ENCODE measurements around the gene MTRR. TPM values are rescaled to one million over a fixed set of nuclear protein-coding genes. Genes with fewer than 3 reads are reported as not detected.

MTRR gene
- total RNA-seq, 1 experiment from 2014 or later = 57.8 TPM

GRCh38 chr5:7868427-7868772 is 548 bp upstream of the MTRR start:
- Histone ChIP-seq H3K27me3 (ENCODE audit: control insufficient read depth, insufficient read depth, low read length) (no peaks in the 10 kb centered on the region), H3K27ac (ENCODE audit: low read length) (peak overlapping the region; percentile 94), H3K9me3 (ENCODE audit: control insufficient read depth, insufficient read depth, low read depth, low read length) (no peaks in the 10 kb centered on the region), H3K4me3 (ENCODE audit: low read depth in 2 of 2, low read length in 2 of 2) (peak overlapping the region; percentile 73 to 80), H3K4me1 (ENCODE audit: control insufficient read depth, insufficient read depth, low read length) (peaks cover 25% of the 10 kb centered on the region), H3K36me3 (ENCODE audit: control insufficient read depth, insufficient read depth, low read length) (peaks cover 24% of the 10 kb centered on the region)
- no peak for ATAC-seq
- POLR2A ChIA-PET = interaction anchor here (0.5 to 0.7 kb wide), 2 partner anchors 18 to 599 kb away, joined by 3 to 6 read pairs; partner anchors contain the start of gene CFAP90
- TF ChIP-seq POLR2AphosphoS5 (IDR thresholded peaks at IDR 0.05; ENCODE audit: low read depth, low read length) (no peak), SIN3A (IDR thresholded peaks at IDR 0.05; ENCODE audit: borderline replicate concordance, insufficient read depth, low read depth, low read length) (no peak), CTCF (IDR thresholded peaks at IDR 0.05) (no peak), TCF7L2 (IDR thresholded peaks at IDR 0.05; ENCODE audit: low read depth, low read length) (no peak), REST (IDR thresholded peaks at IDR 0.05; ENCODE audit: insufficient read depth in 1 of 2, low read depth in 2 of 2, low read length in 1 of 2) (no peak)
- no TSS peak for BruUV-seq (replicated peaks)
- DNase-seq (ENCODE audit: low read depth, low spot score) = no peak
- in situ Hi-C loops (cut with HindIII; ENCODE audit: low pct_unique_long_range_greater_than_20kb, low sequenced_read_pairs) (no loop called here), intact Hi-C loops (cut with micrococcal nuclease; ENCODE audit: unreplicated experiment) (no loop called here)
- CTCF ChIA-PET = interaction anchor here (1.3 kb wide), 1 partner anchor 1102 kb away, joined by 3 read pairs; no protein-coding TSS in a partner anchor

GRCh38 chr5:7869474-7870136 is 657 bp downstream of the MTRR start:
- in situ Hi-C loops (cut with HindIII; ENCODE audit: low pct_unique_long_range_greater_than_20kb, low sequenced_read_pairs) = no loop called here
- H3K36me3 ChIP-seq (ENCODE audit: control insufficient read depth, insufficient read depth, low read length) = peaks cover 22% of the 10 kb centered on the region
- DNase-seq (ENCODE audit: low read depth, low spot score) (no peak), ATAC-seq (peak; percentile 27)
- intact Hi-C loops (cut with micrococcal nuclease; ENCODE audit: unreplicated experiment) = no loop called here
- peak overlapping the region; percentile 73 to 80 for H3K4me3 ChIP-seq (ENCODE audit: low read depth in 2 of 2, low read length in 2 of 2)
- CTCF ChIA-PET = interaction anchor here (1.3 to 1.4 kb wide), 2 partner anchors 17 to 1103 kb away, joined by 3 read pairs; no protein-coding TSS in a partner anchor
- POLR2A ChIA-PET = no interaction called here
- peak overlapping the region; percentile 94 for H3K27ac ChIP-seq (ENCODE audit: low read length)
- peaks cover 25% of the 10 kb centered on the region for H3K4me1 ChIP-seq (ENCODE audit: control insufficient read depth, insufficient read depth, low read length)
- H3K27me3 ChIP-seq (ENCODE audit: control insufficient read depth, insufficient read depth, low read length) = no peaks in the 10 kb centered on the region
- TSS peak; percentile 72 for BruUV-seq (replicated peaks)
- TF ChIP-seq CTCF (IDR thresholded peaks at IDR 0.05) (no peak), SIN3A (IDR thresholded peaks at IDR 0.05; ENCODE audit: borderline replicate concordance, insufficient read depth, low read depth, low read length) (no peak), POLR2AphosphoS5 (IDR thresholded peaks at IDR 0.05; ENCODE audit: low read depth, low read length) (no peak), REST (IDR thresholded peaks at IDR 0.05; ENCODE audit: insufficient read depth in 1 of 2, low read depth in 2 of 2, low read length in 1 of 2) (no peak), TCF7L2 (IDR thresholded peaks at IDR 0.05; ENCODE audit: low read depth, low read length) (no peak)
- no peaks in the 10 kb centered on the region for H3K9me3 ChIP-seq (ENCODE audit: control insufficient read depth, insufficient read depth, low read depth, low read length)
